ENCODE results near the gene LEAP2. TPM values are rescaled to one million over a fixed set of nuclear protein-coding genes. Genes with fewer than 3 reads are reported as not detected.

Gene LEAP2
- total RNA-seq, 1 experiment from 2014 or later: 3.2 TPM

GRCh38 chr5:132849347-132849746 is 24.1 kb upstream of the LEAP2 start:
- no peaks in the 10 kb centered on the region for H3K9me3 Mint-ChIP-seq (ENCODE audit: unreplicated experiment)
- H3K27me3 Mint-ChIP-seq (ENCODE audit: insufficient read depth, unreplicated experiment): no peaks in the 10 kb centered on the region
- no peak overlapping the region for H3K27ac Mint-ChIP-seq (ENCODE audit: low read depth, unreplicated experiment)
- no peaks in the 10 kb centered on the region for H3K36me3 Mint-ChIP-seq (ENCODE audit: insufficient read depth, unreplicated experiment)
- H3K4me1 Mint-ChIP-seq (ENCODE audit: insufficient read depth, unreplicated experiment): no peaks in the 10 kb centered on the region
- POLR2A ChIA-PET: interaction anchor here (1.3 to 4.7 kb wide), 2 partner anchors 8 to 16 kb away, joined by 4 to 23 read pairs; partner anchors contain the start of genes GDF9 and UQCRQ
- intact Hi-C loops (cut with micrococcal nuclease): no loop called here
- BruUV-seq (replicated peaks): no TSS peak
- no peak for DNase-seq (ENCODE audit: unreplicated experiment)
- TF ChIP-seq, protein P1, sequence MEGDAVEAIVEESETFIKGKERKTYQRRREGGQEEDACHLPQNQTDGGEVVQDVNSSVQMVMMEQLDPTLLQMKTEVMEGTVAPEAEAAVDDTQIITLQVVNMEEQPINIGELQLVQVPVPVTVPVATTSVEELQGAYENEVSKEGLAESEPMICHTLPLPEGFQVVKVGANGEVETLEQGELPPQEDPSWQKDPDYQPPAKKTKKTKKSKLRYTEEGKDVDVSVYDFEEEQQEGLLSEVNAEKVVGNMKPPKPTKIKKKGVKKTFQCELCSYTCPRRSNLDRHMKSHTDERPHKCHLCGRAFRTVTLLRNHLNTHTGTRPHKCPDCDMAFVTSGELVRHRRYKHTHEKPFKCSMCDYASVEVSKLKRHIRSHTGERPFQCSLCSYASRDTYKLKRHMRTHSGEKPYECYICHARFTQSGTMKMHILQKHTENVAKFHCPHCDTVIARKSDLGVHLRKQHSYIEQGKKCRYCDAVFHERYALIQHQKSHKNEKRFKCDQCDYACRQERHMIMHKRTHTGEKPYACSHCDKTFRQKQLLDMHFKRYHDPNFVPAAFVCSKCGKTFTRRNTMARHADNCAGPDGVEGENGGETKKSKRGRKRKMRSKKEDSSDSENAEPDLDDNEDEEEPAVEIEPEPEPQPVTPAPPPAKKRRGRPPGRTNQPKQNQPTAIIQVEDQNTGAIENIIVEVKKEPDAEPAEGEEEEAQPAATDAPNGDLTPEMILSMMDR (IDR thresholded peaks at IDR 0.05; ENCODE audit: unreplicated experiment): no peak
- CTCF ChIA-PET: interaction anchor here (0.6 to 6.2 kb wide), 3 partner anchors 12 to 65 kb away, joined by 4 to 37 read pairs (median 13); partner anchors contain the start of gene SHROOM1
- H3K4me3 Mint-ChIP-seq (ENCODE audit: unreplicated experiment): no peak overlapping the region

GRCh38 chr5:132850066-132850465 is 23.4 kb upstream of the LEAP2 start:
- intact Hi-C loops (cut with micrococcal nuclease): no loop called here
- TF ChIP-seq, protein P1 (IDR thresholded peaks at IDR 0.05; ENCODE audit: unreplicated experiment): no peak
- BruUV-seq (replicated peaks): no TSS peak
- H3K27me3 Mint-ChIP-seq (ENCODE audit: insufficient read depth, unreplicated experiment): no peaks in the 10 kb centered on the region
- no peak for DNase-seq (ENCODE audit: unreplicated experiment)
- H3K4me1 Mint-ChIP-seq (ENCODE audit: insufficient read depth, unreplicated experiment): no peaks in the 10 kb centered on the region
- H3K36me3 Mint-ChIP-seq (ENCODE audit: insufficient read depth, unreplicated experiment): no peaks in the 10 kb centered on the region
- CTCF ChIA-PET: interaction anchor here (0.5 to 6.2 kb wide), 6 partner anchors 11 to 323 kb away, joined by 3 to 37 read pairs (median 4); partner anchors contain the start of gene SHROOM1
- no peak overlapping the region for H3K4me3 Mint-ChIP-seq (ENCODE audit: unreplicated experiment)
- POLR2A ChIA-PET: interaction anchor here (0.9 to 4.7 kb wide), 4 partner anchors 9 to 16 kb away, joined by 3 to 23 read pairs (median 4); partner anchors contain the start of genes GDF9 and UQCRQ
- no peaks in the 10 kb centered on the region for H3K9me3 Mint-ChIP-seq (ENCODE audit: unreplicated experiment)
- no peak overlapping the region for H3K27ac Mint-ChIP-seq (ENCODE audit: low read depth, unreplicated experiment)

GRCh38 chr5:132853323-132853722 is 20.1 kb upstream of the LEAP2 start:
- intact Hi-C loops (cut with micrococcal nuclease): no loop called here
- Mint-ChIP-seq H3K4me3 (ENCODE audit: unreplicated experiment) (no peak overlapping the region), H3K27ac (ENCODE audit: low read depth, unreplicated experiment) (no peak overlapping the region), H3K4me1 (ENCODE audit: insufficient read depth, unreplicated experiment) (no peaks in the 10 kb centered on the region), H3K36me3 (ENCODE audit: insufficient read depth, unreplicated experiment) (no peaks in the 10 kb centered on the region), H3K27me3 (ENCODE audit: insufficient read depth, unreplicated experiment) (peaks cover 13% of the 10 kb centered on the region), H3K9me3 (ENCODE audit: unreplicated experiment) (no peaks in the 10 kb centered on the region)
- TF ChIP-seq, protein P1 (IDR thresholded peaks at IDR 0.05; ENCODE audit: unreplicated experiment): no peak
- POLR2A ChIA-PET: interaction anchor here (0.7 to 4.8 kb wide), 4 partner anchors 13 to 163 kb away, joined by 3 to 53 read pairs (median 16); partner anchors contain the start of genes GDF9 and UQCRQ
- no peak for DNase-seq (ENCODE audit: unreplicated experiment)
- BruUV-seq (replicated peaks): no TSS peak
- CTCF ChIA-PET: interaction anchor here (0.7 to 6.6 kb wide), 5 partner anchors 8 to 34 kb away, joined by 3 to 37 read pairs (median 3); partner anchors contain the start of genes GDF9 and UQCRQ

DNA sequence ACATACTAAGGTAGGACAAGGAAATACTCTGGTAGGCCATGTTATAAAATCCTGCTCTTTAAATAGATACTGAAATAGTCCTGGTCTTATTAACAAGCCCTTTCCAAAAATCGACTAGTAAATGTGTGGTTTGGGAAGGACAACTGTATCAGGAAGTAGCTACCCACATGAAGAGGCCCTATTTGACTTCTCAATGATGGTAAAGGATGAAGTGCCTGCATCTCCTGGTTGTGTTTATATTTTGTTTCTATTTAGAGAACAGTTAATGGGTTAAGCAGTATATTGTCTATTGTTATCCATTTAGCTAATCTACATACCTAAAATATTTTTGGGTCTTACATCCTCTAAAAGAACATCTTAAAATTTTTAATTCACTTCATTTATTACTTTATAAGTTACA is 19.7 kb upstream of the LEAP2 start:
- Mint-ChIP-seq H3K27ac (ENCODE audit: low read depth, unreplicated experiment) (no peak overlapping the region), H3K4me1 (ENCODE audit: insufficient read depth, unreplicated experiment) (no peaks in the 10 kb centered on the region), H3K9me3 (ENCODE audit: unreplicated experiment) (no peaks in the 10 kb centered on the region), H3K27me3 (ENCODE audit: insufficient read depth, unreplicated experiment) (peaks cover 13% of the 10 kb centered on the region), H3K4me3 (ENCODE audit: unreplicated experiment) (no peak overlapping the region), H3K36me3 (ENCODE audit: insufficient read depth, unreplicated experiment) (no peaks in the 10 kb centered on the region)
- TF ChIP-seq, protein P1 (IDR thresholded peaks at IDR 0.05; ENCODE audit: unreplicated experiment): no peak
- no TSS peak for BruUV-seq (replicated peaks)
- DNase-seq (ENCODE audit: unreplicated experiment): no peak
- ChIA-PET CTCF (interaction anchor here (0.7 to 6.6 kb wide), 8 partner anchors 9 to 35 kb away, joined by 3 to 37 read pairs (median 4); partner anchors contain the start of genes GDF9 and UQCRQ), POLR2A (interaction anchor here (0.7 to 4.8 kb wide), 6 partner anchors 10 to 164 kb away, joined by 3 to 53 read pairs (median 8); partner anchors contain the start of genes GDF9 and UQCRQ)
- intact Hi-C loops (cut with micrococcal nuclease): no loop called here

Data from MCF 10A (cell line).